Endodermal cell (in vitro differentiated cells): Measurements from ENCODE around the gene SLC7A11. TPM values are rescaled to one million over a fixed set of nuclear protein-coding genes. Genes with fewer than 3 reads are reported as not detected.

Experiments
- DNase-seq: peaks from one replicate; pipeline ENCODE4 v3.0.0-alpha.2; 2017
- H3K27ac ChIP-seq: 2 replicates; pipeline ENCODE4 v1.5.1; 2013; ENCODE audit warnings: mild to moderate bottlenecking, low read depth, low read length, moderate library complexity
- H3K27me3 ChIP-seq: 2 replicates; pipeline ENCODE4 v1.6.1; 2013; ENCODE audit warnings: mild to moderate bottlenecking, low read length, moderate library complexity; ENCODE audit not compliant: insufficient read depth, control insufficient read depth, poor library complexity, severe bottlenecking
- H3K36me3 ChIP-seq: 2 replicates; pipeline ENCODE4 v1.7.0; 2013; ENCODE audit warnings: mild to moderate bottlenecking, low read length, moderate library complexity; ENCODE audit not compliant: control insufficient read depth, insufficient read depth
- H3K4me1 ChIP-seq: one replicate; pipeline ENCODE4 v1.7.0; 2013; ENCODE audit warnings: low read length; ENCODE audit not compliant: control insufficient read depth, insufficient read depth
- H3K4me3 ChIP-seq: 2 replicates; pipeline ENCODE4 v1.5.1; 2013; ENCODE audit warnings: mild to moderate bottlenecking, low read length, moderate library complexity
- H3K9ac ChIP-seq: 2 replicates; pipeline ENCODE4 v1.6.1; 2013; ENCODE audit warnings: mild to moderate bottlenecking, low read length, moderate library complexity; ENCODE audit not compliant: poor library complexity, severe bottlenecking; ENCODE audit errors: extremely low read depth
- H3K9me3 ChIP-seq: 2 replicates; pipeline ENCODE4 v1.6.1; 2013; ENCODE audit warnings: mild to moderate bottlenecking, low read length, moderate library complexity; ENCODE audit not compliant: control insufficient read depth
- H3K27ac Mint-ChIP-seq: 2 replicates; pipeline ENCODE4 v1.8.0; 2020; ENCODE audit warnings: mixed read lengths
- H3K27me3 Mint-ChIP-seq: 2 replicates; pipeline ENCODE4 v1.8.0; 2021; ENCODE audit warnings: mild to moderate bottlenecking, mixed read lengths; ENCODE audit not compliant: insufficient read depth
- H3K36me3 Mint-ChIP-seq: 2 replicates; pipeline ENCODE4 v1.8.0; 2020; ENCODE audit warnings: low read depth, mixed read lengths
- H3K4me1 Mint-ChIP-seq: 2 replicates; pipeline ENCODE4 v1.8.0; 2020; ENCODE audit warnings: mixed read lengths
- H3K4me3 Mint-ChIP-seq: 2 replicates; pipeline ENCODE4 v1.8.0; 2020; ENCODE audit warnings: mild to moderate bottlenecking, moderate library complexity, mixed read lengths
- H3K9me3 Mint-ChIP-seq: 2 replicates; pipeline ENCODE4 v1.8.0; 2020; ENCODE audit warnings: mild to moderate bottlenecking, mixed read lengths
- CTCF ChIP-seq: fragments of 200-600 bp; sonication (generic); conservative IDR thresholded peaks from 2 replicates; pipeline ENCODE4 v1.5.0; 2021; ENCODE audit warnings: antibody characterized with exemption, mild to moderate bottlenecking
- WGBS, 2 experiments: methylation state at CpG; one replicate each; pipeline versions ENCODE4 v1.1.5 to v1.1.7; 2013; ENCODE audit warnings: missing lambda C conversion rate in 2 of 2, mixed read lengths in 1 of 2; ENCODE audit not compliant: insufficient coverage in 1 of 2, insufficient read length in 1 of 2; 5-methylcytosine and 5-hydroxymethylcytosine counted together
- total RNA-seq, 2 donors: library from RNA; stranded (reverse); fragmentation: NEBNext Ultra II Directional in 1 of 2; extraction: Animal tissue kit (Norgen Biotek cat#: 25700) in 1 of 2; gene quantifications; 2 replicates in 1 of 2; 3 replicates in 1 of 2; pipeline ENCODE4 v1.2.1, GENCODE V29; 2021

The SLC7A11 gene
- total RNA-seq, 2 donors from 2014 or later, result 4.6 to 5.4 TPM

GRCh38 chr4:138275216-138275615 is 33.1 kb upstream of the SLC7A11 start:
- H3K9ac ChIP-seq, result no peak overlapping the region
- no peaks in the 10 kb centered on the region for H3K27me3 ChIP-seq
- Mint-ChIP-seq H3K4me3 (no peak overlapping the region), H3K9me3 (no peaks in the 10 kb centered on the region), H3K36me3 (no peaks in the 10 kb centered on the region), H3K27me3 (no peaks in the 10 kb centered on the region), H3K4me1 (no peaks in the 10 kb centered on the region), H3K27ac (no peak overlapping the region)
- DNase-seq, result no peak
- no peak overlapping the region for H3K27ac ChIP-seq
- H3K4me3 ChIP-seq, result no peak overlapping the region
- no peaks in the 10 kb centered on the region for H3K9me3 ChIP-seq
- no peak for TF ChIP-seq CTCF
- WGBS, 2 experiments, result no CpG with 5 or more reads among the region's 1 CpG
- no peaks in the 10 kb centered on the region for H3K36me3 ChIP-seq
- no peaks in the 10 kb centered on the region for H3K4me1 ChIP-seq

GRCh38 chr4:138269175-138269574 is 27.0 kb upstream of the SLC7A11 start:
- H3K27me3 ChIP-seq, result no peaks in the 10 kb centered on the region
- H3K4me1 ChIP-seq, result no peaks in the 10 kb centered on the region
- Mint-ChIP-seq H3K9me3 (no peaks in the 10 kb centered on the region), H3K4me1 (peaks cover 13% of the 10 kb centered on the region), H3K4me3 (no peak overlapping the region), H3K27me3 (no peaks in the 10 kb centered on the region), H3K36me3 (no peaks in the 10 kb centered on the region), H3K27ac (no peak overlapping the region)
- no peaks in the 10 kb centered on the region for H3K36me3 ChIP-seq
- H3K9me3 ChIP-seq, result no peaks in the 10 kb centered on the region
- TF ChIP-seq CTCF, result no peak
- no peak overlapping the region for H3K27ac ChIP-seq
- H3K4me3 ChIP-seq, result no peak overlapping the region
- DNase-seq, result no peak
- H3K9ac ChIP-seq, result no peak overlapping the region

- no peaks in the 10 kb centered on the region for H3K4me1 ChIP-seq
- no peaks in the 10 kb centered on the region for H3K9me3 Mint-ChIP-seq
- H3K9ac ChIP-seq, result no peak overlapping the region
- no peak for DNase-seq
- no peak overlapping the region for H3K4me3 Mint-ChIP-seq
- TF ChIP-seq CTCF, result no peak
- no peaks in the 10 kb centered on the region for H3K9me3 ChIP-seq
- peaks cover 15% of the 10 kb centered on the region for H3K4me1 Mint-ChIP-seq
- H3K36me3 Mint-ChIP-seq, result no peaks in the 10 kb centered on the region
- H3K27ac Mint-ChIP-seq, result no peak overlapping the region
- H3K27me3 ChIP-seq, result no peaks in the 10 kb centered on the region
- no peaks in the 10 kb centered on the region for H3K36me3 ChIP-seq
- no peaks in the 10 kb centered on the region for H3K27me3 Mint-ChIP-seq
- H3K4me3 ChIP-seq, result no peak overlapping the region
- H3K27ac ChIP-seq, result no peak overlapping the region
Measured at GRCh38 chr4:138267835-138268234, 25.7 kb upstream of the SLC7A11 start.
